Middle frontal gyrus (tissue), 1 donor: ENCODE results near the gene ANXA3.
A peak's percentile ranks its signal among the peaks of the same experiment; 100 is the strongest.
"Not testable (repeated sequence)": the region's sequence is repeated elsewhere in the genome, so short reads cannot be mapped to it uniquely, and the experiment has no call there.

Experiments used
- DNase-seq: peaks from one replicate; pipeline ENCODE4 v3.0.0-alpha.2; 2015; ENCODE audit warnings: low spot score; ENCODE audit errors: extremely low spot score

The ANXA3 gene

GRCh38 chr4:78551420-78552351 lies at the start of gene ANXA3:
Gene ANXA3 (plus strand): TSS chr4:78551770. CDS start chr4:78554474, 2,704 bp downstream.
- no peak for DNase-seq

- not testable (repeated sequence) for DNase-seq
Measured at GRCh38 chr4:78506260-78506659, 45.3 kb upstream of the ANXA3 start.

GRCh38 chr4:78509043-78509442 lies 42.5 kb upstream of the ANXA3 start:
- no peak for DNase-seq

GRCh38 chr4:78510108-78510507 lies 41.5 kb upstream of the ANXA3 start:
- DNase-seq = no peak

GRCh38 chr4:78510681-78511080 lies 40.9 kb upstream of the ANXA3 start:
- no peak for DNase-seq

- DNase-seq = no peak
Measured at GRCh38 chr4:78512357-78512920, 39.1 kb upstream of the ANXA3 start.

GRCh38 chr4:78513411-78513975 lies 38.1 kb upstream of the ANXA3 start:
- no peak for DNase-seq

- peak; percentile 52 for DNase-seq
Measured at GRCh38 chr4:78517050-78517652, 34.4 kb upstream of the ANXA3 start.

GRCh38 chr4:78518561-78518960 lies 33.0 kb upstream of the ANXA3 start:
- DNase-seq = no peak

GRCh38 chr4:78519962-78520361 lies 31.6 kb upstream of the ANXA3 start:
- DNase-seq = no peak

GRCh38 chr4:78520808-78521226 lies 30.8 kb upstream of the ANXA3 start:
- no peak for DNase-seq

- no peak for DNase-seq
Measured at GRCh38 chr4:78524009-78524408, 27.6 kb upstream of the ANXA3 start.

GRCh38 chr4:78525559-78525958 lies 26.0 kb upstream of the ANXA3 start:
- no peak for DNase-seq

- DNase-seq = no peak
Measured at GRCh38 chr4:78527103-78527502, 24.5 kb upstream of the ANXA3 start.

GRCh38 chr4:78527555-78527954 lies 24.0 kb upstream of the ANXA3 start:
- no peak for DNase-seq

GRCh38 chr4:78528327-78528726 lies 23.2 kb upstream of the ANXA3 start:
- DNase-seq = no peak

- no peak for DNase-seq
Measured at GRCh38 chr4:78529569-78530209, 21.9 kb upstream of the ANXA3 start.

- no peak for DNase-seq
Measured at GRCh38 chr4:78532046-78532445, 19.5 kb upstream of the ANXA3 start.

GRCh38 chr4:78533854-78534253 lies 17.7 kb upstream of the ANXA3 start:
- DNase-seq = no peak

- no peak for DNase-seq
Measured at GRCh38 chr4:78534286-78534955, 17.1 kb upstream of the ANXA3 start.

GRCh38 chr4:78542373-78542772 lies 9.2 kb upstream of the ANXA3 start:
- DNase-seq = no peak
